ENCODE measurements around the gene NRSN2. TPM values are rescaled to one million over a fixed set of nuclear protein-coding genes. Genes with fewer than 3 reads are reported as not detected.
"Not testable (repeated sequence)": the region's sequence is repeated elsewhere in the genome, so short reads cannot be mapped to it uniquely, and the experiment has no call there.

The NRSN2 gene
- total RNA-seq, 1 experiment from 2014 or later, result 8.4 TPM

DNA sequence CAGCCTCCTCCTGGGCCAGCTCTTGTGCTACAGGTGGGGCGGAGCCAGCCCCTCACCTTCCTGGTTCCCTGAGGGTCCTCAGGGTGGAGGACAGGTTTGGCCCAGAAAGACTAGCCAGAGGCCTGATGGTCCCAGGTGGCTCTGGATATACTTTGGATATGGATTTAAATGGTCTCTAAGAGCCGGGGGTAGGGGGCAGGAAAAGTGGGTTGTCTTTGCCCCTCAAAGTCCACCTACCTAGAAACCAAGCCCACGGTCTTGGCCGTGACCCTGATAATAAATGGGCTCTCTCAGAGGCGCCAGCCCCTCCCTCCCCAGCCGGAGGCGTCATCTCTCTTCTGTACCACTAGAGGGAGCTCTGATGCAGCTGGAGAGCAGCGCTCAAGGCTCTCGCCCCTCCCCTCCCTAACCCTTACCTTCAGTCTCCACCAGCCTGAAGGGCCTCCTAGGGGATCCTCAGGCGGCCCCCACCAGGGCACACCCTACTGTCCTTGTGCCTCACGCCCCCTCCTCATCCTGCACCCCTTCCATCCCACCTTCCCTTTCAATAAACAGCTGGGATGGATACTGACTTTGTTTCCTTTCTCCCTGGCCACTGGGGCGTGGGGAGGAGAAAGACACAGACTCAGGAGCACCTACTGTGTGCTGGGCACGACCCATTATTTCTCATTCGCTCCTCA lies 7.5 kb downstream of the NRSN2 start:
- Mint-ChIP-seq H3K27ac (ENCODE audit: low read depth, unreplicated experiment) (no peak overlapping the region), H3K9me3 (ENCODE audit: unreplicated experiment) (no peaks in the 10 kb centered on the region), H3K27me3 (ENCODE audit: insufficient read depth, unreplicated experiment) (no peaks in the 10 kb centered on the region), H3K4me1 (ENCODE audit: insufficient read depth, unreplicated experiment) (no peaks in the 10 kb centered on the region), H3K4me3 (ENCODE audit: unreplicated experiment) (no peak overlapping the region), H3K36me3 (ENCODE audit: insufficient read depth, unreplicated experiment) (no peaks in the 10 kb centered on the region)
- BruUV-seq (replicated peaks), result no TSS peak
- ChIA-PET CTCF (interaction anchor here (0.5 to 7.6 kb wide), 77 partner anchors 9 to 1185 kb away, joined by 3 to 118 read pairs (median 5); partner anchors contain the start of genes CSNK2A1 and NRSN2), POLR2A (interaction anchor here (0.6 to 2.2 kb wide), 10 partner anchors 12 to 108 kb away, joined by 3 to 12 read pairs (median 4); partner anchors contain the start of gene TBC1D20)
- peak; percentile 79 for DNase-seq (ENCODE audit: unreplicated experiment)
- TF ChIP-seq, protein P1, sequence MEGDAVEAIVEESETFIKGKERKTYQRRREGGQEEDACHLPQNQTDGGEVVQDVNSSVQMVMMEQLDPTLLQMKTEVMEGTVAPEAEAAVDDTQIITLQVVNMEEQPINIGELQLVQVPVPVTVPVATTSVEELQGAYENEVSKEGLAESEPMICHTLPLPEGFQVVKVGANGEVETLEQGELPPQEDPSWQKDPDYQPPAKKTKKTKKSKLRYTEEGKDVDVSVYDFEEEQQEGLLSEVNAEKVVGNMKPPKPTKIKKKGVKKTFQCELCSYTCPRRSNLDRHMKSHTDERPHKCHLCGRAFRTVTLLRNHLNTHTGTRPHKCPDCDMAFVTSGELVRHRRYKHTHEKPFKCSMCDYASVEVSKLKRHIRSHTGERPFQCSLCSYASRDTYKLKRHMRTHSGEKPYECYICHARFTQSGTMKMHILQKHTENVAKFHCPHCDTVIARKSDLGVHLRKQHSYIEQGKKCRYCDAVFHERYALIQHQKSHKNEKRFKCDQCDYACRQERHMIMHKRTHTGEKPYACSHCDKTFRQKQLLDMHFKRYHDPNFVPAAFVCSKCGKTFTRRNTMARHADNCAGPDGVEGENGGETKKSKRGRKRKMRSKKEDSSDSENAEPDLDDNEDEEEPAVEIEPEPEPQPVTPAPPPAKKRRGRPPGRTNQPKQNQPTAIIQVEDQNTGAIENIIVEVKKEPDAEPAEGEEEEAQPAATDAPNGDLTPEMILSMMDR (IDR thresholded peaks at IDR 0.05; ENCODE audit: unreplicated experiment), result peak; percentile 96
- intact Hi-C loops (cut with micrococcal nuclease), result loop anchor here (1.0 to 5.0 kb wide), 6 partner anchors 77 to 383 kb away; no protein-coding TSS in a partner anchor

DNA sequence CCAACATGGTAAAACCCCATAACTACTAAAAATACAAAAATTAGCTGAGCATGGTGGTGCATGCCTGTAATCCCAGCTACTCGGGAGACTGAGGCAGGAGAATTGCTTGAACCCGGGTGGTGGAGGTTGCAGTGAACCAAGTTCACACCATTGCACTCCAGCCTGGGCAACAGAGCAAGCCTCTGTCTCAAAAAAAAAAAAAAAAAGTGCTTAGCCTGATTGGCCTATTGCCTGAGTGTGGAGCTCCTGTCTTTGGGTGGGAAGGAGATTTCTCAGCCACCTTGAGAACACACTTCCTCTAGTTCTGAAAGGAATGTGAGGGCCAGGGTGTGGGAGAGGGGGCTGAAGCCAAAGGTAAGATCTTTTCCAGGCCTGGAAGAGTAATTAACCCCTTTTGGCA lies 9.2 kb downstream of the NRSN2 start:
- CTCF ChIA-PET, result interaction anchor here (0.6 to 7.6 kb wide), 16 partner anchors 11 to 383 kb away, joined by 3 to 118 read pairs (median 11); partner anchors contain the start of gene NRSN2
- H3K4me3 Mint-ChIP-seq (ENCODE audit: unreplicated experiment); H3K36me3 Mint-ChIP-seq (ENCODE audit: insufficient read depth, unreplicated experiment); H3K27ac Mint-ChIP-seq (ENCODE audit: low read depth, unreplicated experiment); DNase-seq (ENCODE audit: unreplicated experiment); H3K27me3 Mint-ChIP-seq (ENCODE audit: insufficient read depth, unreplicated experiment); H3K9me3 Mint-ChIP-seq (ENCODE audit: unreplicated experiment); BruUV-seq (replicated peaks); intact Hi-C loops (cut with micrococcal nuclease): not testable (repeated sequence)
- H3K4me1 Mint-ChIP-seq (ENCODE audit: insufficient read depth, unreplicated experiment), result peaks cover 10% of the 10 kb centered on the region
- POLR2A ChIA-PET, result interaction anchor here (0.6 to 0.8 kb wide), 2 partner anchors 122 to 564 kb away, joined by 3 to 5 read pairs; no protein-coding TSS in a partner anchor

DNA sequence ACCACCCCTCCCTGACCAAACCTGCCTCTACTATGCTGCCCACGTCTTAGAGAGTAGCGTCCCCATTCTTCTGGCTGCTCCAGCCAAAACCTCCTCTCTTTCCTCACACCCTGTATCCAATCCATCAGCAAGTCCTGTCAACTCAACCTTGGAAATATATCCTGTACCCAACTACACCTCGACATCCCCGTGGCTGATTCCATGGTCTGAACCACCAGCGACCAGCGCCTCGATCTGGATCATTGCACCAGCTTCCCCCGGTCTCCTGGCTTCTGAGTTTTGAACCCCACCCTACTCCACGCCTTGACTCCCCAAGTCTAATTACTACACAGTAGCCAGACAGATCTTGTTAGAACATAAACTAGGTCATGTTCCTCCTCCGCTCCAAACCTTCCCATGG lies 9.8 kb downstream of the NRSN2 start:
- POLR2A ChIA-PET, result no interaction called here
- Mint-ChIP-seq H3K4me3 (ENCODE audit: unreplicated experiment) (no peak overlapping the region), H3K4me1 (ENCODE audit: insufficient read depth, unreplicated experiment) (peaks cover 14% of the 10 kb centered on the region), H3K27ac (ENCODE audit: low read depth, unreplicated experiment) (no peak overlapping the region), H3K36me3 (ENCODE audit: insufficient read depth, unreplicated experiment) (no peaks in the 10 kb centered on the region), H3K9me3 (ENCODE audit: unreplicated experiment) (no peaks in the 10 kb centered on the region), H3K27me3 (ENCODE audit: insufficient read depth, unreplicated experiment) (no peaks in the 10 kb centered on the region)
- intact Hi-C loops (cut with micrococcal nuclease), result no loop called here
- CTCF ChIA-PET, result interaction anchor here (0.6 to 7.6 kb wide), 7 partner anchors 13 to 138 kb away, joined by 4 to 118 read pairs (median 23); no protein-coding TSS in a partner anchor
- no peak for DNase-seq (ENCODE audit: unreplicated experiment)
- no TSS peak for BruUV-seq (replicated peaks)
- TF ChIP-seq, protein P1 (IDR thresholded peaks at IDR 0.05; ENCODE audit: unreplicated experiment), result no peak

DNA sequence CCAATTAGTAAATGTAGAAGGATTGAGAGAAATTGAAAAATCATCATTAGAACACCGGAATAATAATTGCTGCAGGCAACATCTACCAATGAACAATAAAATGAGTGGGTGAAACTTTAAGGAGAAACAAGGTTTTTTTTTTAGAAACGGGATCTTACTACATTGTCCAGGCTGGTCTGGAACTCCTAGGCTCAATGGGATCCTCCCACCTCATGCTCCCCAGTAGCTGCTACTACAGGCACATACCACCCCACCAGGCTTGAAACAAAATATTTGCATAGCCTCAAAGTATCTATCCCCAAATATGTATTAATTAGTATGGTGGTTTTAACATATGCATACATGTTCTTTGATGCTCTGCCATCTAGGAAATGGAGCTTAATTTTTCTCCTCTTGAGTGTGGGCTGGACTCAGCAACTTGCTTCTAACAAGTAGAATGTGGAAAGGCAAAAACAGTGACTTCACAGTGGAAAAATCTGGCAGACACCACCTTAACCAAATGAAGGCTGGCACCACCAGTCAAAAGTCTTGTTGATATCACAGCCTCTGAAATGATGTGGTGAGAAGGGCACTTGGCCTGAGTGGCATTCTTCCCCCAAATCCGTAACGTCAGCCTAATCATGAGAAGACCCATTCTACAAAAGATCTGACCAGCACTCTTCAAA lies 12.1 kb downstream of the NRSN2 start:
- TF ChIP-seq, protein P1 (IDR thresholded peaks at IDR 0.05; ENCODE audit: unreplicated experiment), result no peak
- Mint-ChIP-seq H3K9me3 (ENCODE audit: unreplicated experiment) (no peaks in the 10 kb centered on the region), H3K27me3 (ENCODE audit: insufficient read depth, unreplicated experiment) (no peaks in the 10 kb centered on the region), H3K36me3 (ENCODE audit: insufficient read depth, unreplicated experiment) (no peaks in the 10 kb centered on the region), H3K4me3 (ENCODE audit: unreplicated experiment) (no peak overlapping the region), H3K4me1 (ENCODE audit: insufficient read depth, unreplicated experiment) (peaks cover 33% of the 10 kb centered on the region), H3K27ac (ENCODE audit: low read depth, unreplicated experiment) (no peak overlapping the region)
- POLR2A ChIA-PET, result interaction anchor here (0.8 to 17.3 kb wide), 2 partner anchors 24 to 72 kb away, joined by 3 to 671 read pairs; partner anchors contain the start of gene TRIB3
- DNase-seq (ENCODE audit: unreplicated experiment), result no peak
- no TSS peak for BruUV-seq (replicated peaks)
- CTCF ChIA-PET, result interaction anchor here (0.7 to 1.3 kb wide), 5 partner anchors 72 to 380 kb away, joined by 4 to 6 read pairs (median 5); no protein-coding TSS in a partner anchor
- intact Hi-C loops (cut with micrococcal nuclease), result no loop called here

All from MCF 10A (cell line).